Measurements from ENCODE around the gene RPS27A.

Gene RPS27A

DNA sequence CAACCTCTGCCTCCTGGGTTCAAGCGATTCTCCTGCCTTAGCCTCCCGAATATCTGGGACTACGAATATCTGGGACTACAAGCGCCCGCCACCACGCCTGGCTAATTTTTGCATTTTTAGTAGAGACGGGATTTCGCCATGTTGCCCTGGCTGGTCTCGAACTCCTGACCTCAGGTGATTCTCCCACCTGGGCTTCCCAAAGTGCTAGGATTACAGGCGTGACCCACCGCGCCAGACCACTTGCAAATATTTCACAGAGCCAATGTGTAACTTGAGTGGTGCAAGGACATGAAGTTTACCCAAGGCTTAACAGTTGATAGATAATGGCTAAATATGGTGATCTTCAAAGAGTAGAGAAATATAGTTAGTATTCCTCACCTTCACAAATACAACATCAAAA, 50.6 kb downstream of the RPS27A start:
- DNase-seq (ENCODE audit: low read depth), result no peak
- no peak overlapping the region; the same call in 1 of the 2 replicates for H3K4me3 ChIP-seq (ENCODE audit: control insufficient read depth, low read depth, low read length)
- TF ChIP-seq, protein P1, sequence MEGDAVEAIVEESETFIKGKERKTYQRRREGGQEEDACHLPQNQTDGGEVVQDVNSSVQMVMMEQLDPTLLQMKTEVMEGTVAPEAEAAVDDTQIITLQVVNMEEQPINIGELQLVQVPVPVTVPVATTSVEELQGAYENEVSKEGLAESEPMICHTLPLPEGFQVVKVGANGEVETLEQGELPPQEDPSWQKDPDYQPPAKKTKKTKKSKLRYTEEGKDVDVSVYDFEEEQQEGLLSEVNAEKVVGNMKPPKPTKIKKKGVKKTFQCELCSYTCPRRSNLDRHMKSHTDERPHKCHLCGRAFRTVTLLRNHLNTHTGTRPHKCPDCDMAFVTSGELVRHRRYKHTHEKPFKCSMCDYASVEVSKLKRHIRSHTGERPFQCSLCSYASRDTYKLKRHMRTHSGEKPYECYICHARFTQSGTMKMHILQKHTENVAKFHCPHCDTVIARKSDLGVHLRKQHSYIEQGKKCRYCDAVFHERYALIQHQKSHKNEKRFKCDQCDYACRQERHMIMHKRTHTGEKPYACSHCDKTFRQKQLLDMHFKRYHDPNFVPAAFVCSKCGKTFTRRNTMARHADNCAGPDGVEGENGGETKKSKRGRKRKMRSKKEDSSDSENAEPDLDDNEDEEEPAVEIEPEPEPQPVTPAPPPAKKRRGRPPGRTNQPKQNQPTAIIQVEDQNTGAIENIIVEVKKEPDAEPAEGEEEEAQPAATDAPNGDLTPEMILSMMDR (IDR thresholded peaks at IDR 0.05; ENCODE audit: control insufficient read depth, insufficient read depth, low read depth, low read length, missing control alignments), result no peak

Measured in AG09309 (cell line).